H9 (cell line): Measurements from ENCODE around the gene PPP1R9A. TPM values are rescaled to one million over a fixed set of nuclear protein-coding genes. Genes with fewer than 3 reads are reported as not detected.

Experiments used
- DNase-seq: peaks from one replicate; pipeline ENCODE4 v3.0.0-alpha.2; 2017
- H2AFZ ChIP-seq: one replicate; pipeline ENCODE4 v1.6.1; 2013; ENCODE audit warnings: mild to moderate bottlenecking, low read length, control low read depth, moderate library complexity
- H2AK5ac ChIP-seq: 2 replicates; pipeline ENCODE4 v1.6.1; 2013; ENCODE audit warnings: low read length, control low read depth, mixed read lengths; ENCODE audit not compliant: insufficient read length
- H2BK120ac ChIP-seq: one replicate; pipeline ENCODE4 v1.6.1; 2013; ENCODE audit warnings: low read depth, mild to moderate bottlenecking, low read length, control low read depth, inconsistent platforms; ENCODE audit not compliant: poor library complexity, severe bottlenecking
- H2BK12ac ChIP-seq: 2 replicates; pipeline ENCODE4 v1.6.1; 2013; ENCODE audit warnings: low read length, control low read depth, mixed read lengths, low read depth; ENCODE audit not compliant: insufficient read length
- H2BK15ac ChIP-seq: 2 replicates; pipeline ENCODE4 v1.6.1; 2013; ENCODE audit warnings: low read depth, low read length, control low read depth
- H2BK20ac ChIP-seq: one replicate; pipeline ENCODE4 v1.6.1; 2013; ENCODE audit warnings: low read depth, mild to moderate bottlenecking, low read length, control low read depth, inconsistent platforms; ENCODE audit not compliant: poor library complexity, severe bottlenecking
- H2BK5ac ChIP-seq: 2 replicates; pipeline ENCODE4 v1.6.1; 2013; ENCODE audit warnings: low read length, control low read depth, mixed read lengths; ENCODE audit not compliant: insufficient read length
- H3K14ac ChIP-seq: 2 replicates; pipeline ENCODE4 v1.6.1; 2013; ENCODE audit warnings: low read length, control low read depth; ENCODE audit not compliant: insufficient read depth
- H3K18ac ChIP-seq: 2 replicates; pipeline ENCODE4 v1.6.1; 2013; ENCODE audit warnings: low read depth, mild to moderate bottlenecking, mixed read lengths, low read length, control low read depth; ENCODE audit not compliant: insufficient read length
- H3K23ac ChIP-seq: 2 replicates; pipeline ENCODE4 v1.6.1; 2013; ENCODE audit warnings: low read length, control low read depth, mixed read lengths, low read depth; ENCODE audit not compliant: insufficient read length
- H3K23me2 ChIP-seq: 2 replicates; pipeline ENCODE4 v1.6.1; 2013; ENCODE audit warnings: low read depth, mild to moderate bottlenecking, mixed read lengths, low read length, control low read depth; ENCODE audit not compliant: insufficient read length, poor library complexity, severe bottlenecking
- H3K27ac ChIP-seq: 2 replicates; pipeline ENCODE4 v1.5.1; 2013; ENCODE audit warnings: low read length, control low read depth, mixed read lengths, low read depth; ENCODE audit not compliant: insufficient read length
- H3K27me3 ChIP-seq: 2 replicates; pipeline ENCODE4 v1.6.1; 2013; ENCODE audit warnings: low read length, control low read depth, inconsistent platforms; ENCODE audit not compliant: insufficient read depth
- H3K4ac ChIP-seq: 2 replicates; pipeline ENCODE4 v1.6.1; 2013; ENCODE audit warnings: low read depth, mild to moderate bottlenecking, control low read depth, inconsistent platforms, low read length, moderate library complexity
- H3K4me1 ChIP-seq: 2 replicates; pipeline ENCODE4 v1.6.1; 2013; ENCODE audit warnings: low read length, control low read depth, inconsistent platforms; ENCODE audit not compliant: insufficient read depth
- H3K4me2 ChIP-seq: 2 replicates; pipeline ENCODE4 v1.6.1; 2013; ENCODE audit warnings: low read length, control low read depth, mixed read lengths; ENCODE audit not compliant: insufficient read length, insufficient read depth
- H3K56ac ChIP-seq: 2 replicates; pipeline ENCODE4 v1.6.1; 2013; ENCODE audit warnings: low read depth, mild to moderate bottlenecking, mixed read lengths, low read length, control low read depth; ENCODE audit not compliant: insufficient read length
- H3K79me1 ChIP-seq: 2 replicates; pipeline ENCODE4 v1.6.1; 2013; ENCODE audit warnings: low read depth, mild to moderate bottlenecking, moderate library complexity, low read length, control low read depth, inconsistent platforms; ENCODE audit not compliant: insufficient read depth, poor library complexity, severe bottlenecking
- H3K79me2 ChIP-seq: 2 replicates; pipeline ENCODE4 v1.6.1; 2013; ENCODE audit warnings: low read length, control low read depth, inconsistent platforms; ENCODE audit not compliant: insufficient read depth
- H3K9ac ChIP-seq: 2 replicates; pipeline ENCODE4 v1.6.1; 2013; ENCODE audit warnings: low read length, control low read depth, mixed read lengths; ENCODE audit not compliant: insufficient read length; ENCODE audit errors: extremely low read depth
- H3K9me3 ChIP-seq: one replicate; pipeline ENCODE4 v1.6.1; 2013; ENCODE audit warnings: low read depth, low read length, inconsistent platforms; ENCODE audit not compliant: control insufficient read depth
- H3T11ph ChIP-seq: one replicate; pipeline ENCODE4 v1.6.1; 2013; ENCODE audit warnings: mild to moderate bottlenecking, low read length, control low read depth, inconsistent platforms
- H4K20me1 ChIP-seq: one replicate; pipeline ENCODE4 v1.6.1; 2013; ENCODE audit not compliant: control insufficient read depth, insufficient read length, insufficient read depth
- H4K5ac ChIP-seq: 2 replicates; pipeline ENCODE4 v1.6.1; 2013; ENCODE audit warnings: low read depth, mild to moderate bottlenecking, mixed read lengths, low read length, control low read depth; ENCODE audit not compliant: insufficient read length
- H4K8ac ChIP-seq: replicated peaks from 2 replicates; pipeline ENCODE4 v1.6.1; 2013; ENCODE audit warnings: low read length, control low read depth, mixed read lengths, low read depth; ENCODE audit not compliant: insufficient read length
- H4K91ac ChIP-seq: 2 replicates; pipeline ENCODE4 v1.6.1; 2013; ENCODE audit warnings: low read depth, mild to moderate bottlenecking, moderate library complexity, mixed read lengths, low read length, control low read depth; ENCODE audit not compliant: insufficient read length
- H3K27ac Mint-ChIP-seq, 3 experiments: 2 replicates in 2 of 3; 3 replicates in 1 of 3; pipeline ENCODE4 v1.8.0; 2020 to 2021; ENCODE audit warnings: mixed read lengths in 3 of 3, mild to moderate bottlenecking in 1 of 3, moderate library complexity in 1 of 3
- H3K27me3 Mint-ChIP-seq: 2 replicates; pipeline ENCODE4 v1.8.0; 2021; ENCODE audit warnings: low read depth, mild to moderate bottlenecking, moderate library complexity, mixed read lengths
- H3K36me3 Mint-ChIP-seq, 3 experiments: 2 replicates in 2 of 3; 3 replicates in 1 of 3; pipeline ENCODE4 v1.8.0; 2020 to 2021; ENCODE audit warnings: low read depth in 3 of 3, mixed read lengths in 3 of 3; ENCODE audit not compliant: insufficient read depth in 1 of 3
- H3K4me1 Mint-ChIP-seq, 2 experiments: 2 replicates each; pipeline ENCODE4 v1.8.0; 2020; ENCODE audit warnings: mixed read lengths in 2 of 2
- H3K4me3 Mint-ChIP-seq, 2 experiments: 2 replicates in 1 of 2; 3 replicates in 1 of 2; pipeline ENCODE4 v1.8.0; 2020 to 2021; ENCODE audit warnings: mild to moderate bottlenecking in 2 of 2, mixed read lengths in 2 of 2, moderate library complexity in 1 of 2
- H3K9me3 Mint-ChIP-seq, 2 experiments: 2 replicates in 1 of 2; 3 replicates in 1 of 2; pipeline ENCODE4 v1.8.0; 2020; ENCODE audit warnings: mild to moderate bottlenecking in 2 of 2, mixed read lengths in 2 of 2, moderate library complexity in 1 of 2
- CTCF ChIP-seq: fragments of 200-600 bp; sonication (generic); conservative IDR thresholded peaks from 3 replicates; pipeline ENCODE4 v1.8.0; 2021; ENCODE audit warnings: antibody characterized with exemption, mild to moderate bottlenecking
- WGBS: extraction: QIAGEN DNeasy Blood & Tissue Kit; methylation state at CpG from one replicate; pipeline ENCODE4 v1.1.7; 2013; ENCODE audit warnings: missing lambda C conversion rate, low lambda C conversion rate, mixed read lengths; ENCODE audit not compliant: insufficient read length; ENCODE audit errors: extremely low coverage; 5-methylcytosine and 5-hydroxymethylcytosine counted together
- total RNA-seq: library from RNA; stranded (reverse); gene quantifications from 2 replicates; pipeline ENCODE4 v1.2.1, GENCODE V29; 2021

PPP1R9A gene
- total RNA-seq, 1 experiment from 2014 or later: 17.0 TPM

- Histone ChIP-seq H3K27ac (no peak overlapping the region), H3K14ac (no peak overlapping the region), H4K8ac (no peak overlapping the region), H2BK12ac (no peak overlapping the region), H4K91ac (no peak overlapping the region), H3K56ac (no peak overlapping the region), H3K18ac (no peak overlapping the region), H3K23me2 (no peaks in the 10 kb centered on the region), H3K4ac (no peak overlapping the region), H3K27me3 (no peaks in the 10 kb centered on the region), H2AK5ac (no peak overlapping the region), H3K4me2 (no peak overlapping the region), H2BK15ac (no peak overlapping the region), H3K79me2 (no peaks in the 10 kb centered on the region), H2BK5ac (no peak overlapping the region), H2BK20ac (no peak overlapping the region), H3K4me1 (no peaks in the 10 kb centered on the region), H2BK120ac (no peak overlapping the region), H4K20me1 (no peaks in the 10 kb centered on the region), H3K23ac (no peak overlapping the region), H4K5ac (no peak overlapping the region), H2AFZ (no peak overlapping the region), H3K79me1 (no peaks in the 10 kb centered on the region), H3T11ph (no peak overlapping the region), H3K9ac (no peak overlapping the region), H3K9me3 (no peaks in the 10 kb centered on the region)
- no peaks in the 10 kb centered on the region for H3K36me3 Mint-ChIP-seq
- H3K27ac Mint-ChIP-seq: no peak overlapping the region
- TF ChIP-seq CTCF: no peak
- WGBS: no CpG with 5 or more reads among the region's 2 CpGs
- H3K9me3 Mint-ChIP-seq: no peaks in the 10 kb centered on the region; a peak in 1 of 5 replicates
- no peaks in the 10 kb centered on the region; the same call in none of the 2 replicates for H3K27me3 Mint-ChIP-seq
- DNase-seq: no peak
- no peak overlapping the region for H3K4me3 Mint-ChIP-seq
- H3K4me1 Mint-ChIP-seq: peaks cover 2 to 10% of the 10 kb centered on the region in 2 experiments; a peak in 3 of 4 replicates
Measured at GRCh38 chr7:95317546-95317945, 410.2 kb downstream of the PPP1R9A start.
